Measurements from ENCODE around the gene ASB11.
A peak's percentile ranks its signal among the peaks of the same experiment; 100 is the strongest.
"Not testable (repeated sequence)": the region's sequence is repeated elsewhere in the genome, so short reads cannot be mapped to it uniquely, and the experiment has no call there.

Gene ASB11

GRCh38 chrX:15319075-15319474 is 3.6 kb upstream of the ASB11 start:
- ChIA-PET POLR2A (no interaction called here), CTCF (no interaction called here)
- DNase-seq (ENCODE audit: extremely low spot score): no peak
- TF ChIP-seq CTCF (IDR thresholded peaks at IDR 0.05; ENCODE audit: control extremely low read depth, extremely low read depth, low read depth, missing control alignments): no peak

GRCh38 chrX:15314472-15314871 is 968 bp downstream of the ASB11 start:
- DNase-seq (ENCODE audit: extremely low spot score): no peak
- ChIA-PET CTCF (no interaction called here), POLR2A (no interaction called here)
- TF ChIP-seq CTCF (IDR thresholded peaks at IDR 0.05; ENCODE audit: control extremely low read depth, extremely low read depth, low read depth, missing control alignments): no peak

GRCh38 chrX:15311119-15311518 is 4.3 kb downstream of the ASB11 start:
- POLR2A ChIA-PET: no interaction called here
- no peak for DNase-seq (ENCODE audit: extremely low spot score)
- CTCF ChIA-PET: interaction anchor here (1.2 to 1.5 kb wide), 6 partner anchors 9 to 71 kb away, joined by 3 to 11 read pairs (median 4); no protein-coding TSS in a partner anchor
- no peak for TF ChIP-seq CTCF (IDR thresholded peaks at IDR 0.05; ENCODE audit: control extremely low read depth, extremely low read depth, low read depth, missing control alignments)

GRCh38 chrX:15310117-15310516 is 5.3 kb downstream of the ASB11 start:
- CTCF ChIA-PET: no interaction called here
- no peak for TF ChIP-seq CTCF (IDR thresholded peaks at IDR 0.05; ENCODE audit: control extremely low read depth, extremely low read depth, low read depth, missing control alignments)
- POLR2A ChIA-PET: no interaction called here
- no peak for DNase-seq (ENCODE audit: extremely low spot score)

- DNase-seq (ENCODE audit: extremely low spot score); POLR2A ChIA-PET; CTCF ChIA-PET: not testable (repeated sequence)
Measured at GRCh38 chrX:15305899-15306298, 9.5 kb downstream of the ASB11 start.

- TF ChIP-seq CTCF (IDR thresholded peaks at IDR 0.05; ENCODE audit: control extremely low read depth, extremely low read depth, low read depth, missing control alignments): no peak
- ChIA-PET CTCF (interaction anchor here (1.3 kb wide), 1 partner anchor 10 kb away, joined by 4 read pairs; no protein-coding TSS in a partner anchor), POLR2A (no interaction called here)
- no peak for DNase-seq (ENCODE audit: extremely low spot score)
Measured at GRCh38 chrX:15301924-15302323, 13.5 kb downstream of the ASB11 start.

- no peak for DNase-seq (ENCODE audit: extremely low spot score)
Measured at GRCh38 chrX:15299941-15300851, 15.2 kb downstream of the ASB11 start.

More at GRCh38 chrX:15299941-15300851, 15.2 kb downstream of the ASB11 start:
- peak; percentile 17 for TF ChIP-seq CTCF (IDR thresholded peaks at IDR 0.05; ENCODE audit: control extremely low read depth, extremely low read depth, low read depth, missing control alignments)
- ChIA-PET CTCF (interaction anchor here (0.8 to 1.9 kb wide), 6 partner anchors 8 to 167 kb away, joined by 3 to 11 read pairs (median 4); no protein-coding TSS in a partner anchor), POLR2A (no interaction called here)

Data from GM10248 (cell line).